ENCODE measurements around the gene DZIP1L.
"Not testable (repeated sequence)": the region's sequence is repeated elsewhere in the genome, so short reads cannot be mapped to it uniquely, and the experiment has no call there.

DZIP1L gene, protein sequence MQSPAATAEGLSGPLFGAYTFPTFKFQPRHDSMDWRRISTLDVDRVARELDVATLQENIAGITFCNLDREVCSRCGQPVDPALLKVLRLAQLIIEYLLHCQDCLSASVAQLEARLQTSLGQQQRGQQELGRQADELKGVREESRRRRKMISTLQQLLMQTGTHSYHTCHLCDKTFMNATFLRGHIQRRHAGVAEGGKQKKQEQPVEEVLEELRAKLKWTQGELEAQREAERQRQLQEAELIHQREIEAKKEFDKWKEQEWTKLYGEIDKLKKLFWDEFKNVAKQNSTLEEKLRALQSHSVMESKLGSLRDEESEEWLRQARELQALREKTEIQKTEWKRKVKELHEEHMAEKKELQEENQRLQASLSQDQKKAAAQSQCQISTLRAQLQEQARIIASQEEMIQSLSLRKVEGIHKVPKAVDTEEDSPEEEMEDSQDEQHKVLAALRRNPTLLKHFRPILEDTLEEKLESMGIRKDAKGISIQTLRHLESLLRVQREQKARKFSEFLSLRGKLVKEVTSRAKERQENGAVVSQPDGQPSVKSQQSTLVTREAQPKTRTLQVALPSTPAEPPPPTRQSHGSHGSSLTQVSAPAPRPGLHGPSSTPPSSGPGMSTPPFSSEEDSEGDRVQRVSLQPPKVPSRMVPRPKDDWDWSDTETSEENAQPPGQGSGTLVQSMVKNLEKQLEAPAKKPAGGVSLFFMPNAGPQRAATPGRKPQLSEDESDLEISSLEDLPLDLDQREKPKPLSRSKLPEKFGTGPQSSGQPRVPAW

DNA sequence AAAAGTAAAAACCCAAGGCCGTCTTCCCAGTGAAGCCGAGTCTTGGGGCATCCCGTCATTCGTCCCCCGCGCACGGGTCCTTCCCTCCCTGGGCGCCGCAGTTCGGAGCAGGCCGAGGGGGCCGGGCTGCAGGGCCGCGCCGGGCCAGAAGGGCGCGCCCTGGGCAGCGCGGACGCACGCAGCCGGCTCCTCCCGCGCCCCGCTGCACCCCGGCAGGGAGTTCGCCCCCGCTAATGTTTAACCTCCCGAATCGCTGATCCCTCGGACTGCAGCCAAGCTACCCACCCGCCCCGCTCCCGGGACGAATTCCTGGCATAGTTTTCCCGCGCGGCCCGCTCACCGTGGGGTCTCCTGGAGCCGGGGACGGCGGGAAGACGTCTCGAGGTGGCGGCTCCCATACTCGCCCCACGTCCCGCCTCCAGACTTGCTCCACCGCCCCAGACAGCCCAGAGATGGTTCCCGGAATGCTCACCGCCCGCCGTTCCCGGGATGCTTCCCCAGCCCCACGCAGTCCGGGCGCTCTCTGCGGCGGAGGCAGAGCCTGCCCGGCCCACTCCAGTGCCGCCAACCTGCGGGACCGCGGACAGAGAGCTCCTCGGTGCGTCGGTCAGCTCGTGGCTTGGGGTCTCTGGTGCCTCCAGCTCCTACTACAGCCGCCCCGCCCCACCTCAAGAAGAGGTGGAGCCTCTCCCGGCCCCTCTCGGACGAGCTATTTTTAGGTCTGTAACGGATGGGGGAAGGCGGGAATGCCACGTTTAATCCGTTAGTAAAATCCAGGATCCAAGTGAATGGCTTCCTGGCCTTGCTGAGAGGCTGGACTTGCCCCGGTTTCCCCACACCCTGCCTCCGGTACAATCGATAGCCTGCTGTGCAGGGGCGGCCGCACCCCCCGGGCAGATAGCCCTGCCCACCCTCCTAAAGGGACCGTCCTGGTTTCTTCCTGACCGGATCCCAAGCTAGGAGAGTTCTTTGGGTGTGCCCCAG lies at the start of gene DZIP1L:
Gene DZIP1L, minus strand, starts transcription at position 621 of the 984 bp plus-strand sequence. CDS start 11,637 bp downstream, outside the sequence.
- peak; percentile 42 for DNase-seq

DNA sequence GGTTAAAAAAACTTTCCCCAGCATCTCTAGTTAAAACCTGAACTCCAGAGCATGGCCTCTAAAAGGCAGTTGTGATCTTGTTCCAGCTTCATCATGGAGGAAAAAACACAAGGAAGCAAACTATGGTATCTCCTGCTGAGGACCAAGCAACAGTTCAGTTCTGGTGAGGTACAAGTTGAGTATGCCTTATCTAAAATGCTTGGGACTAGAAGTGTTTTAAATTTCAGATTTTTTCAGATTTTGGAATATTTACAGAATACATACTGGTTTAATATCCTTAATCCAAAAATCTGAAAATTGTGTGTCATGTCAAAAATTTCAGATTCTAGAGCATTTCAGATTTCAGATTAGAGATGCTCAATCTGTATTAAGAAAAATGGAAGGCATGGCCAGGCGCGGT lies 49.7 kb upstream of the DZIP1L start:
- DNase-seq = no peak

DNA sequence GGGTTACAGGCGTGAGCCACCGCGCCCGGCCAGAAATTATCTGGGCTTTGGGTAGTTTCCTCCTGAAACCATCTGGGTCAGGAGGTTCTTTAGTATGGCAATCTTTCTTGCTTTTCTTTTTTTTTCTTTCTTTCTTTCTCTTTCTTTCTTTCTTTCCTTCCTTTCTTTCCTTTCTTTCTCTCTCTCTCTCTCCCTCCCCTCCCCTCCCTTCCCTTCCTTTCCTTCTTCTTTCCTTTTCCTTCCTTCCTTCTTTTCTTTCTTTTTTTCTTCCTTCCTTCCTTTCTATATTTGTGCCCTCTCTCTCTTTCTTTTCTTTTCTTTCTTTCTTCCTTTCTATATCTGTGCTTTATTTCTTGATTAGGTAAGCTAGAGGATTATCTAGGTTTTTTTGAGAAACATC lies 42.3 kb upstream of the DZIP1L start:
- DNase-seq = no peak

DNA sequence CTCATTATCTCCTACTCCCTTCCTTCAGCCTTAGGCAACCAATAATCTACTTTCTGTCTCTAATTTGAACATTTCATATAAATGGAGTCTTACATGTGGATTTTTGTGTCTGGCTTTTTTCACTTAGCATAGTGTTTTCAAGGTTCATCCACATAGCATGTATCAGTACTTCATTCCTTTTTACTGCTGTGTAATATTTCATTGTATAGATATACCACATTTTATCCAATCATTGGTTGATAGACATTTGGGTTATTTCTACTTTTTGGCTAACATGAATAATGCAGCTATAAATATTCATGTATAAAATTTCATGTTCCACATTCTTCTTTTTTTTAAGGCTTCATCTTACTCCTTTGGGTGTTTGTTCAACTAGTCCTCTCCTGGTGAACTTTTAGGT lies 39.1 kb upstream of the DZIP1L start:
- DNase-seq = no peak

DNA sequence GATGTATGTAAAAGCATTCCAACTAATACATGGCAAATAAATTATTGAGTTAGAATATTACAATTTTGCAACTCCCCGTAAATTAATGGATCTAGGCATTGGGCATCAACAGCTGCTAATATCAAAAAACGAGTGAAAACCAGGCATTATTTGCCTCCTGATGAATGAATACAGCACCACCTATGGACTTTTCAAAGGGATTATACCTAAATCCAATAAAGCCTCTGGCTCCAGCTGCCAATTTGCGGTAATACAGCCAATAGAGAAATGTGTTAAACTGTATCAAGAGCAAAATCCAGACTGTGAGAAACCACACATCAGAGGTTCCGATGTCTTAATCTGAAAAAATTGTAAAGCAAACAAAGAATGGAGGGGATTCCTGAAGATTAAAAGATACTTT lies 33.1 kb upstream of the DZIP1L start:
- DNase-seq = no peak

DNA sequence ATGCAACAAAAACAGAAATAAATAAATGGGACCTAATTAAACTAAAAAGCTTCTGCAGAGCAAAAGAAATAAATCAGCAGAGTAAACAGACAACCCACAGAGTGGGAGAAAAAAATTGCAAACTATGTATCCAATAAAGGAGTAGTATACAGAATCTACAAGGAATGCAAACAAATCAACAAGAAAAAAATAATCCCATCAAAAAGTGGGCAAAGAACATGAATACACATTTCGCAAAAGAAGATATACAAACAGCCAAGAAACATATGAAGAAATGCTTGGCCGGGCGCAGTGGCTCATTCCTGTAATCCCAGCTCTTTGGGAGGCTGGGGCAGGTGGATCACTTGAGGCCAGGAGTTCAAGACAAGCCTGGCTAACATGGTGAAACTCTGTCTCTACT lies 26.8 kb upstream of the DZIP1L start:
- DNase-seq = not testable (repeated sequence)

DNA sequence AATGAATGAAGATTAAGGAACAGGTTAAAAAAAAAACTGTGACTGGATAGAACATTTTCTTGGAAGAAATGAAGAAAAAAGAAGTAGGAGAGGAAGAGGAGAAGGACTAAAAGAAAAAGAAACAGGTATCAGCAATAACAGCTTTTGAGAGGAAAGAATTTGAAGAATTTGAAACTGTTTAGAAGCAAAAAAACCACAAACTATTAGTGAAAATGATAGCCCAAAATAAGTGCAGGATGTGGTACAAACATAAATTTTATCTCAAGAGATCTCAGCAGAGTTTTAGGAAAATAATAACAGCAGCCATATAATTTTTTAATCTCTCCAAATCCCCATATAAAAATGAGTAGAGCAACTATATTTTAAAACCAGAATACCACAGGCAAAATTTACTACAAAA lies 25.5 kb upstream of the DZIP1L start:
- DNase-seq = no peak

DNA sequence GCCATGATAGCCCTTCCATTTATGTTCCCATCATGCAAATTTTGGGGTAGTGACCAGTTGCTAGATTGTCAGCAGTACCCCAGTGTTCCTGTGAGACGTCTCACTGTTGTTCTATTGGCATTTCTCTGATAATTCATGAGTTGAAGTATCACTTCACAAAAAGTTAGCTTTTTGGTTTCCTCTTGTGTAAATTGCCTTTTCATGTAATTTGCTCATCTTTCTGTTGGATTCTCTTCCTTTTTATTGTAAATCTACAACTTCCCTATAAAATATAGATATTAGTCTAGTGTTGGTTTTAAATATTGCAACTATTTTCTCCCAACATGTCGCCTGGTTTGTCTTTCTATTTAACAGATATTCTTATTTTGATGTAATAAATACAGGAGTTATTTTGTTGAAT lies 24.3 kb upstream of the DZIP1L start:
- no peak for DNase-seq

DNA sequence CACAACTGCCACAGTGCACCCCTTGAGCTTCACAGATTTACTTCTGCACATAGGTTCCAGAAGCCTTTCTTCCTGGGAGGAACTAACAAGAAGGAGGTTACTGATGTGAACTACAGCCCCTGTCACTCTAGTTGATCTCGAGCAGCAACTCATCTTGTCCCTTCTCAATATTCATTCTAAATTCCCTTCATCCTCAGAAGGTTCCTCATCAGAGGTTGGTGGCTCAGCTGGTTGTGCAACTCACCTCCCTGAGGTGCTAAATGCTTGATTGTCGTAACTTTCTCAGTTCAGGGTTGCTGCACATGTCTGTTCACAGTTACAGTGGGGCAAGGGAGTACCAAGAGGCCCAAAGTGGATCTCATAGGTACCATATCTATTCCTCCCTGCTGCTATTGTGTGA lies 22.5 kb upstream of the DZIP1L start:
- DNase-seq = no peak

DNA sequence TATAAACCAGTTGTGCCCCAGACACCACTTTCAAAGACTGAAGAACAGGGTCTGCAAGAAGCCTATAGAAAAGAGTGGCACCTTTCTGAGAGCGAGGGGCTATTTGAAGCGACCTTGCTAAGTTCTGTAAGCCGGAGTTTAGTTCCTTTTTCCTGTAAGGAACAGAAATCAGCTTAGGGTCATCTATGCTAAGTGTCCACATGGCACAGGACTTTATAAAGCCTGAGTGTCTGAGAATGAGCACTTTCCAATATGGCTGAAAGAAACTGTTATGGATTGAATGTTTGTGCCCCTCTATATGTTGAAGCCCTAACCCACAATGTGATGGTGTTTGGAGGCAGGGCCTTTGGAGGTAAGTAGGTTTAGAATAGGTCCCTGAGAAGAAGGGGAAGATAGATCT lies 20.8 kb upstream of the DZIP1L start:
- DNase-seq = no peak

DNA sequence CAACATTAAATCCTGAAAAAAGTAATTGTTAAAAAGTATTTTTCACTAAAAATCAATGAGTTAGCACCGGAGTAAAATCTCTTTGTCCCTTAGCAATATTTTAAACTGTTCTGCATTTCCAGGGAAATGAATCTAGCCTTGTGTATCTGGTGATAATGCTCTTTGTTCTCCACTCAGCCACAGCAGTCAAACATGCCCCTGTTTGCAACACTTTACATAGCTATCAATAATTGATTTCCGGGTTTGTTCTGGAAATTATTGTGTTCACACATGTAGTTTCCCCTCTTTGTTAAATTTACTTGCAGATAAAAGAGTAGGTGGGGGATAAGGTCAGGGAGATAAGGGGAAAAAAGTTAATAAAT lies 20.4 kb upstream of the DZIP1L start:
- DNase-seq = no peak

DNA sequence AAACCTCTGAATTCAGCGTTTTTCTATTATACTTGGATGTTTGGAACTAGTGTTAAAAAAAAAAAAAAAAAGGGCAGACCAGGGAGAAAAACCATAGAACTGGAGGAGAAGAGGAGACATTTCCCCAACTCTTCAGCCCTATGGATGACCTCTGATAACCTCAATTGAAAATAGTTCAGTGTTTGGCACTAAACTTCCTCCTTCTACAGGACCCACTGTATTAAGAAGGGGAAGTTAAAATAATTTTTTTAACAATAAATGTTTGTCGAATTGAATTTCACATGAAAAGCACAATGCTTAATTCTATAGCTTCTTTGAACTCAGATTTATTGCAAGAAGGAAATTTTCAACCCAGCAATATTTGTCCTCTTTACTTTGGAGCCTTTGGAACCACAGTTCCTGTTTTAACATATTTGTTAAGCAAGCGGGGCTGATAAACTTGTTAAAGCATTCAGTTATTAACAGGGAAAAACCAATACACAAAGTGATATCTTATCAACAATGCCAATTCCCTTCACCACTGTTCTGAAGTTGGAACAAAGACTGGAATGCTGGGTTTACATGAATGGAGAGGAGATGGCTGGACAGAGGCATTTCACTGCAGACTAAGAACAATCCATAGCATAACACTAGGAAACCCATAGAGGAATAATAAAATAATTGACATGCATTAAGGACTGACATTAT lies 19.9 kb upstream of the DZIP1L start:
- DNase-seq = no peak

DNA sequence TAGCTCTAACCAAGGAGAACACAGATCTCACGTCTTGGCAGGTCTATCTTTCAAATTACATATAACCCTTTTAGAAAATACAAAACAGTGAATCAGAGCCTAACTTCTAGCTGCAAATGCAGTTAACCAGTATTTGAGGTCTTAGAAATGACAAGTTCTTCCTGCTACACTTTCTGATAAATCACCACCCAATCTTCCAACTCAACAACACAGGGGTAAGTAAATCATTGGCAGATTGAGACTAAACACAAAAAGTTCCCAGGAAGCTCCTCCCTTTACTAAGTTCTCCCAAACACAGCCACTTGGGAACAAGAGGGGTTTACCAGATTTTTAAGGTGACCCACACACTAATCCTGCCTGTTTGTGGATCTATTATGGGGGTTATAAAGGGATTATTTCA lies 16.8 kb upstream of the DZIP1L start, which contains the start of gene A4GNT:
Gene A4GNT, minus strand, starts transcription at position 152 of the 400 bp plus-strand sequence. CDS start 1,134 bp downstream, outside the sequence.
- no peak for DNase-seq

DNA sequence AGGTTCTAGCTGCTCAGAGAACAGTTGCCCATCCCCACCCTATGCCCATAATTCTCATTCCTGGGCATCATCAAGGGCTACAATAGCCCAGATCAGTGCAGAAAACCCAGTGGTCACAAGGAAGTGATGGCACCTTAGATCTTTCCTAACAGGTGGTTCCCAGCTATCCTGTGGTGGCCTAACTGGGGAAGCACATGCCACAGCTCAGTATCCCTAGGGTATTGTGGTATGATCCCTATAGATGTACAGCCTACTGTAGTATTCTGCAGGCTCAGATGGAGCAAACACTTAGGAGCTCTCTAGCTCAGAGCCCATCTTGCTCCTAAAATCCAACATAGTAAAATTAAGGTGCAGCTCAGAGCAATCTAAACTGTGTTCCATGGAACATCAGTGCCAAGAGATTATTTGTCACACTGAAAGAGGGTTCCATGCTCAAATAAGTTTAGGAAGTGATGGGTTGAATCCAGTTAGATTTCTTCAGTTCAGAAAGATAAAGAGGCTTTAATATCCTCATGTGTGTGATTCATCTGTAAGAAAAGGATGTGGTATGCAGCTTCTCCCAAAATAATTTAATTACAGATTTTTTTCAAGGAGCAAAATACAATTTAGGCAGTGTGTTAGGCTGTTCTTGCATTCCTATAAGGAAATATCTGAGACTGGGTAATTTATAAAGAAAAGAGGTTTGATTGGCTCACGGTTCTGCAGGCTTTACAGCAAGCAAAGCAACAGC lies 12.4 kb upstream of the DZIP1L start:
- DNase-seq = no peak

DNA sequence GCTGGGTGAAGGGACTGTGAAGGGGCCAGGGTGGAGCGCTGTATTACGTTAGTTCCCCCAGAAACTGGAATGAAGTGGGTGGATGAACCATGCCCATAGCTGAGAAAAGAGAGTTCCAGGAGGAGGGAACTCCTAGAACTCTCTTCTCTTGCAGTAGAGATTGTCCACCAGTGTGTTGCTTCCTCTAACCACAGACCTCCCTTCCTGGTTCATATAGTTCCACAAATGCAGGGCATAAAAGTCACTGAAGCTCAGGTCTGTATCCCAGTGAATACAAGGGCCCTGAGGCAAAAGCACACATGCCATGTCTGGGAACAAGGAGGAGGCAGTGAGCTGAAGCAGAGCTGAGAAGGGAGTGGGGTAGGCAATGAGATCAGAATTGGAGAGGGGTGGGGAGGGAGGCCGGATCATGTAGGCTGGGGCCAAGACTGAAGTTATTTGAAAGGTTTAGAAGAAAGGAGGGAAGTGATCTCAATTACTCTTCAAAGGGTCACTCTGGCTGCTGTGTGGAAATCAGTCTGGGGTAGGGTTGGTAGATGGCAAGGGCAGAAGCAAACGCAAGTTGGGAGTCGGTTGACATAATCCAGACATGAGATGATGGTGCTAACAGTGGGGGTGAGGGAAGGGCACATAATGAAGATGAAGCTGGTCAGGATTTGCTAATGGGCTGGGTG lies 10.3 kb upstream of the DZIP1L start:
- no peak for DNase-seq

DNA sequence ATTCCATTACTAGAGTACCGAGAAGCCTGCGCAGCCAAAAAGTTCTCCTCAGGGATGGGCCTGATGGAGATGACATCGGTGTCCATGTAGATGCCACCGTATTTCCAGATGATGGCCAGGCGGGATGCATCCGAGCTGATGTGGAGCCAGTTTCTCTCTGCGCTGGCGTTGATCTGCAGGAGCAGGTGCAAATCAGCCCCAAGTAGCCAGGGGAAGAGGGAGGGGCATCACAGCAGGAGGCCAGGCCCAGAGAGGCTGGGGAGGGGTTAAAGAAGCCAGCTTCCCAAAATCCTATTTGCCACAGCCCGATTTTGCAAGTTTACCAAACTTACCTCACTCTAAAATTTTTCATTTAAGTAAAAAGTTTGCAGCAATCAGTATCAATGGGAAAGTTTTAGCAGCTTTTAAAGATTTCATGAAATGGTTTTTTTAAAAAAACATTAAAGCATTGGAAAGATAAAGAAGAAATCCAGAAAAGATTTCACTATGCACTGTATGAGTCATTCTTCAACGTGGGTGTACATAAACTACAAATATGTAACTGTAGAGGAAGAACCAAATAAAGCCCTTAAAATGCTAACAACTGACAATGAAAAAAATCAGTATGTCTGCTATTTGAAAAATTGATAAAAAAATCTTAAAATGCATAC lies 9.4 kb upstream of the DZIP1L start:
- DNase-seq = no peak

DNA sequence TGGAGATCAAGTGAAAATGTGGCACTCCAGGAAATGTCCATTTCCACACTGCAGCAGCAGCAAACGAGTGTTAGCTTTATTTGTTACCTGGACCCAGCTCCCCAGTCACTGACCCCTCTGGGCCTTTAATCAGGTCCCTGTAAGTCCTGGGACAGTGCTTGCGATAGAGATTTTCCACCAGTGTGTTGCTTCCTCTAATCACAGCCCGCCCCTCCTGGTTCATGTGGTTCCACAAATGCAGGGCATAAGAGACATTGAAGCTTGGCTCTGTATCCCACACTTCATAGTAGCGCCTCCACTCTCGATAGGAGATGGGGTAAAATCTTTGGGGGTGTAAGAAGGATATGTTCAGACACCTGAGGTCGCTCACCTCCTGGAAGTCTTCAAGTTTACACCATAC lies 8.8 kb upstream of the DZIP1L start:
- no peak for DNase-seq

DNA sequence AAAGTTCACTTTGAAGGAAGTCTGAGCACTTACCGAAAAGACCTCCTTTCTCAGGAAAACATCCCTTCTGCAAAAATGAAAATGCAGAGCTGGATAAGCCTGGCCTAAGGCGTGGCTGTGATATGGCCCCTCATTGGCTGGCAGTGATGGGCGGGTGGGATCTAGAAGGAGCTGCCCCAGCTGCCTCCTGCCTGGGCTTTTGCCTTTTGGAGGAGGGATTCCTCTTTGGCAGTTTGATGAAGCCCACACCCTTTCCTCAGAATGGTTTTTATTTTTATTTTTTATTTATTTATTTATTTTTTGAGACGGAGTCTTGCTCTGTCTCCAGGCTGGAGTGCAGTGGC lies 4.0 kb upstream of the DZIP1L start:
- no peak for DNase-seq

DNA sequence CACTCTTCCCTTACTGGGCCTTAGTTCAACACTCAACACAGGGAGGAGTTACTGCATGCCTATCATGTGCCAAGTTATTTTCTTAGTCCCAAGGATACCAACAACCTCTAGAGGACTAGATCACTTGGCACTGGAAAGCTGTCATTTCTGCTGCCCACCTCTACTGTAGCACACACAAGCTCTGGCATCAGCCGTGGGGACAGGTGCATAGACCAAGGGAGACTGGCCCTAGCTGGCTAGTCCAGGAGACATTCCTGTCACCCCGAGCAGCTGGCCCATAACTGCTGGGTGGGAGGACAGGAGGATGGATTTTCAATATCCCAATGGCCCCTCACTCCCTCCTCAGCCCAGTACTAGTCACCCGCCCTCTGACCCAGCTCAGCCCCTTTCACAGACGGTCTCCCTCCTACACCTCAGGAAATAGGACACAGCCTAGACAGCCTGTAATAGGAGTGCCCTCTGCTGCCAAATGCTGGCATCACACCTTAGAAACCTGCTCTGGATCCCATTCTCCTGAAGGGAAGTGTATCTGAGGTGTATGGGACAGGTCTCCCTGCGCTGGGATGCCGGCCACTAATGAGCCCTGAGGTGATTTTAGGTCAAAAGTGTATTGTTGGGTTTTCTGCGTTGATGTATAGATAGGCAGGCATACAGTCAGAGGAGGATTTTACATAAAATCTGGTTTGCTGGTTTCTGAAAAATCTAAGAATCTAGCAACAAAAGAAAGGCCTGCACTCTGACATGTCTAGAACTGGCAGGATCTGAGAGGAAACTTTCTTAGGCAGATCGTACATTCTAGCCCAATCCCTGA lies 3.4 kb upstream of the DZIP1L start:
- DNase-seq = peak; percentile 64

DNA sequence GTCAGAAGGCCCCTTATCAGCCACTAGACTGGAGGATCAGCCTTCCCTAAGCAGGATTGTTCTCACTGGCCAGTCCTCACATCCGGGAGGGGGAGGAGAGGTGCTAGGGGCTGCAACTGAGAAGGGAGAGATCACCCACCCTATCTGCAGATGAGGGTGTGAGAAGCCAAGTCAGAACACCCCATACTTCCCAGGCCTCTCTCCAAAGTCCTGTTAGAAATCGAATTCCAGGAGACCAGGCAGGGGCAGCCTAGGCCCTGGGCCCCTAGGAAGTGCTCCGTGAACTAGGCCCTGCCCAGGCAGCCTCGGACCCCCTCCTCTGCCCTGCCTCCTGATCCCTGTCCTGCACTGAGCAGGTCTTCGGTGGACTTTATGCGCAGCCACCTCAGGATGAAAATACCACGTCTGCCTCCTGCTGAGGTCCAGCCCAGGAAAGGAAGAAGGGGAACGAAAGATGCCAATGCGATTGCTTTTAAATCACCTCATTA lies 933 bp downstream of the DZIP1L start:
- DNase-seq = no peak

All from NCI-H345 (cell line).